ENCODE measurements around the gene MGAT5B. TPM values are rescaled to one million over a fixed set of nuclear protein-coding genes. Genes with fewer than 3 reads are reported as not detected.
"Not testable (repeated sequence)": the region's sequence is repeated elsewhere in the genome, so short reads cannot be mapped to it uniquely, and the experiment has no call there.

Gene MGAT5B
- polyA plus RNA-seq, 1 experiment: 0.58 TPM

DNA sequence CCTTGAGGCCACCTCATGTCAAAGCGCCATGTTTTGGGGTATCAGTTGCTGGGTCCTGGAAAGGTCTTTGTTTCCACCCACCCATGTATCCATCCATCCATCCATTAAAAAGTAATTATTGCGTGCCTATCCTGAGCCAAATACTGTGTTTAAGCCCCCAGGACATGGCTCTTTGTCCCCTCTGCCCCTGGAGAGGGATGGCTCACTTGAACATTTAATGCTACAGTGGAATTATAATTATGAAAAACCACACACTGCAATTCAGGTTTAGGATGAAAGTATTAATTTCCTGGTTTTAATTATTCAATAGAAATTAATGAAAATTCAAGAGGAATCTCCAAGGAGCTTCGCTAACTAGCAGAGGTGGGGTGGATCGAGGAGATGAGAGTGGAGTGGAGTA is 97.8 kb downstream of the MGAT5B start:
- peaks cover 38% of the 10 kb centered on the region for H3K27me3 ChIP-seq (ENCODE audit: control insufficient read depth, insufficient read depth, low read length)
- TF ChIP-seq, protein P1, sequence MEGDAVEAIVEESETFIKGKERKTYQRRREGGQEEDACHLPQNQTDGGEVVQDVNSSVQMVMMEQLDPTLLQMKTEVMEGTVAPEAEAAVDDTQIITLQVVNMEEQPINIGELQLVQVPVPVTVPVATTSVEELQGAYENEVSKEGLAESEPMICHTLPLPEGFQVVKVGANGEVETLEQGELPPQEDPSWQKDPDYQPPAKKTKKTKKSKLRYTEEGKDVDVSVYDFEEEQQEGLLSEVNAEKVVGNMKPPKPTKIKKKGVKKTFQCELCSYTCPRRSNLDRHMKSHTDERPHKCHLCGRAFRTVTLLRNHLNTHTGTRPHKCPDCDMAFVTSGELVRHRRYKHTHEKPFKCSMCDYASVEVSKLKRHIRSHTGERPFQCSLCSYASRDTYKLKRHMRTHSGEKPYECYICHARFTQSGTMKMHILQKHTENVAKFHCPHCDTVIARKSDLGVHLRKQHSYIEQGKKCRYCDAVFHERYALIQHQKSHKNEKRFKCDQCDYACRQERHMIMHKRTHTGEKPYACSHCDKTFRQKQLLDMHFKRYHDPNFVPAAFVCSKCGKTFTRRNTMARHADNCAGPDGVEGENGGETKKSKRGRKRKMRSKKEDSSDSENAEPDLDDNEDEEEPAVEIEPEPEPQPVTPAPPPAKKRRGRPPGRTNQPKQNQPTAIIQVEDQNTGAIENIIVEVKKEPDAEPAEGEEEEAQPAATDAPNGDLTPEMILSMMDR (IDR thresholded peaks at IDR 0.05; ENCODE audit: insufficient read depth, low read depth, low read length): no peak
- POLR2A ChIA-PET: no interaction called here
- no peak overlapping the region for H3K4me3 ChIP-seq (ENCODE audit: low read depth, low read length)
- DNase-seq (ENCODE audit: low read depth): no peak
- CTCF ChIA-PET: no interaction called here
- no peaks in the 10 kb centered on the region for H3K36me3 ChIP-seq (ENCODE audit: control insufficient read depth, insufficient read depth, low read length)

DNA sequence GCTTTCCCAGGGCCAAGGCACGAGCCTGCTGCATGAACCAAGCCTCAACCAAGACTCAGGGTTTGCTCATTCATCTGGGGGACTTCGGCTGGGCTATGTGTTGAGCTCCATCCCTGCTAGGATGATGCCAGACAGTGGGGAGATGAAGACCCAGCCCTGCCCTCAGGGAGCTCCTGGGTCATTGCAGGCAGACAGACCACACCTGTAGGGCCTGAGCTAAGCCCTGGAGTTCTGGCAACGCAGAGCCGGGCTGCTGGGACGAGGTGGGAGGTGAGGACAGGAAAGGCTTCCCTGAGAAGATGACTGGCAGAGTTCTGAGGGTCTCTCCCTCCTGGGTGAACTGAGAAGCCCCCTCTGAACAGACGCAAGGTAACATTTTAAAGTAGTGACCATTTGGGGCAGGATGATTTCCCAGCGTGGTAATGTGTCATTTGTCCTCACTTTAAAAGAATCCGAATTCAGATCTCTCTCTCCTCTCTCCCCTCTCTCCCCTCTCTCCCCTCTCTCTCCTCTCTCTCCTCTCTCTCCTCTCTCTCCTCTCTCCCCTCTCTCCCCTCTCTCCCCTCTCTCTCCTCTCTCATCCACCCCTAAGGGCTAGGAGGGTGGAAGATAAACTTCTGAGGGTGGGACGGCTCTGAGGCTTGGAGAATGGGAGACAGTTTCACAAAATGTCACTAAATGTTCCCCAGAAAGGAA is 98.4 kb downstream of the MGAT5B start:
- H3K27me3 ChIP-seq (ENCODE audit: control insufficient read depth, insufficient read depth, low read length): peaks cover 38% of the 10 kb centered on the region
- POLR2A ChIA-PET: no interaction called here
- CTCF ChIA-PET: interaction anchor here (1.2 kb wide), 1 partner anchor 90 kb away, joined by 3 read pairs; no protein-coding TSS in a partner anchor

DNA sequence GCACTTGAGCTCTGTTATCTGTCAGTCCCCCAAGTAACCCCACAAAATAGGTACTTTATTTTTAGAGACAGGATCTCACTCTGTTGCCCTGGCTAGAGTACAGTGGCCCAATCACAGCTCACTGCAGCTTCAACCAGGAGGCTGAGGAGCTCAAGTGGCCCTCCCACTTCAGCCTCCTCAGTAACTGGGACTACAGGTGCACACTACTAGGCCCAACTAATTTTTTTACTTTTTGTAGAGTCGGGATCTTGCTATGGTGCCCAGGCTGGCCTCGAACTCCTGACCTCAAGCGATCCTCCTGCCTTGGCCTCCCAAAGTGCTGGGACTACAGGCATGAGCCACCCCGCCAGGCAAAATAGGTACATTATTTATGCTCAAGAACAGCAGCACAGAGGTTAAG is 99.6 kb downstream of the MGAT5B start:
- DNase-seq (ENCODE audit: low read depth): no peak
- ChIA-PET POLR2A (no interaction called here), CTCF (no interaction called here)
- TF ChIP-seq, protein P1 (IDR thresholded peaks at IDR 0.05; ENCODE audit: insufficient read depth, low read depth, low read length): no peak
- H3K36me3 ChIP-seq (ENCODE audit: control insufficient read depth, insufficient read depth, low read length): no peaks in the 10 kb centered on the region
- H3K27me3 ChIP-seq (ENCODE audit: control insufficient read depth, insufficient read depth, low read length): peaks cover 41% of the 10 kb centered on the region
- H3K4me3 ChIP-seq (ENCODE audit: low read depth, low read length): no peak overlapping the region

More for the DNA sequence above, 98.4 kb downstream of the MGAT5B start:
- Histone ChIP-seq H3K4me3 (ENCODE audit: low read depth, low read length) (no peak overlapping the region), H3K36me3 (ENCODE audit: control insufficient read depth, insufficient read depth, low read length) (no peaks in the 10 kb centered on the region)
- TF ChIP-seq, protein P1 (IDR thresholded peaks at IDR 0.05; ENCODE audit: insufficient read depth, low read depth, low read length): no peak
- no peak for DNase-seq (ENCODE audit: low read depth)

DNA sequence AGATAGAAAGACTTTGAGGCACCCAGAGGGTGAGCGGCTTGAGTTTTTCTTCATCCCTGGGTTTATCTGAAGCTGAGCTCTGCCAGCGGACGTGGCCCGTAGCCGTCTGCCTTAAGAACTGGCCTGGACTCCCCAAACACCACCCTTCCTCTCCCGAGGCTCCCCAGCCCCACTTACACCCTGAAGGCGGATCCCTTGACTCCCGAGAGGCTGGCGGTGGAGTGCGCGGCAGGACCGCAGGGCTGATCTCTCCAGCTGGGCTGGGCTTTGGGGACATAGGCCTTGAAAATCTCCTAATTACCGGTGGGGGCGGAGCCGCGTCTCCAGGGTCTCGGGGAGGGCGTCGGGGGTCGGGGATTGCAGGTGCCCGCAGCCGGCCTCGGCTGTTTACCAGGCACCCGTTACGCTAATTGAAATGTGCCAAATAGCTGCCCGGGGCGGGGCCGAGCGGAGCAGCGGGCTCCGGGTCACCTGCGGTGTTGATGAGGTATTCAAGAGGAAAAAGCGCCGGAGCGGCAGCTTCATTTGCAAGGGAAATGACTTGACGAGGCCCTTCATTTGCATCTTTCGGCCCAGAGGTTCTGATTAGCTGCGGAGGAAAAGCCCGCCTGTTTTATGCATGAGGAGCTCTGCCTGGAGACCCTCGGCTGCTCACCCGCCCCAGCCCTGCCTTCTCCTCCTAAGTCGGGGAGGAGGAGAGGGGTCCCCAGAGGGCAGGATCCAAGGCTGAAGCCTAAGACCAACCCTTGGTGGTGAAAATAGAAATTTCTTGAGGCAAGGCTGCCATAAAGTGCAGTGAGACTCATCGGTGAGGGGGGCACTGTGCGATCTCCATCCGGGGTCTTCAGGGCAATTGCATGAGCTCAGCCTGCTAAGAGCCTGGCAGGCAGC is 100.7 kb downstream of the MGAT5B start:
- ChIA-PET POLR2A (no interaction called here), CTCF (interaction anchor here (1.1 kb wide), 1 partner anchor 54 kb away, joined by 3 read pairs; no protein-coding TSS in a partner anchor)
- Histone ChIP-seq H3K27me3 (ENCODE audit: control insufficient read depth, insufficient read depth, low read length) (peaks cover 41% of the 10 kb centered on the region), H3K4me3 (ENCODE audit: low read depth, low read length) (no peak overlapping the region), H3K36me3 (ENCODE audit: control insufficient read depth, insufficient read depth, low read length) (no peaks in the 10 kb centered on the region)
- TF ChIP-seq, protein P1 (IDR thresholded peaks at IDR 0.05; ENCODE audit: insufficient read depth, low read depth, low read length): no peak
- DNase-seq (ENCODE audit: low read depth): no peak

DNA sequence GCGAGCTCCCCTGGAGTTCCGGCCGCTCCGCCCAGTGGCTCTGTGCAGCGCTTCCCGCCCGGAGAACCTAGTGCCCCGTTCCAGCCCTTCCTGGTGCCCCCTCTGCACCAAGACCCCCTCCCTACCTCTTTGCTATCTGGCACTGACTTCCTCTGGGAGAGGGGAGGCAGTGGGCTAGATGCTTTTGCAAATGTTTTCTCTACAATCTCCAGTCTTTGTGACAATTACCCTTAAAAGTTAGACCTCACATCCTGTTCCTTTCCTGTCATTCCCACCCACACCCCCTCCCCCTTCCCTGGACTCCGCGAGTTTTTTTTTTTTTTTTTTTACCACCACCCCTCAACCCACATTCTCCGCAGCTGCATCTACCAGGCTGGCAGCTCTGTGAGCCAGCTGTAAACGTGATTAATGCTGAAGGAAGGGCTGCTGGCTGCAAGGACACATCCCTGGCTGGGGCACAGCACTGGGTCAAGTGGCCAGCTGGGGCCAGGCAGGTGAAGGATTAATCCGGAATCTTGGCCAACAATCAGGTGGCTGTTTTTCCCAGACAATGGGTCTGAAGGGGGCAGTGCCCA is 101.5 kb downstream of the MGAT5B start:
- ChIA-PET POLR2A (no interaction called here), CTCF (interaction anchor here (1.1 kb wide), 1 partner anchor 53 kb away, joined by 3 read pairs; no protein-coding TSS in a partner anchor)
- no peak overlapping the region for H3K4me3 ChIP-seq (ENCODE audit: low read depth, low read length)
- no peaks in the 10 kb centered on the region for H3K36me3 ChIP-seq (ENCODE audit: control insufficient read depth, insufficient read depth, low read length)
- no peak for DNase-seq (ENCODE audit: low read depth)
- TF ChIP-seq, protein P1 (IDR thresholded peaks at IDR 0.05; ENCODE audit: insufficient read depth, low read depth, low read length): no peak
- H3K27me3 ChIP-seq (ENCODE audit: control insufficient read depth, insufficient read depth, low read length): peaks cover 44% of the 10 kb centered on the region

DNA sequence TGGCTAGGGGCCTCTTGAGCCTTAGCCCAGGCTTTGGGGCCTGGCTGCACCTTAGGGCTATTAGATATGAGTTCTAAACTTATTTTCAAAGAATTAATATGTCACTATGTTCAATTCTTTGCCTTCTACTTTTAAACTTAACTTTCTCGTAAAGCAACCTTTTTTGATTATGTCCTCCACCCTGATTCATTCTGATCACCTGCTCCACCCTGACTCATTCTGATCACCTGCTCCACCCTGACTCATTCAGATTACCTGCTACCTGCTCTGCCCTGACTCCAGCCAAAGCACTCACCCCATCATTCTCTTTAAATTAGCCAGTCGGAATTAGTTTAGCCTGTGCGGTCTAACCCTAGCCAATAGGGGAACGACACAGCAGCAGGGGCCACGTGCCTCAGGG is 102.0 kb downstream of the MGAT5B start:
- POLR2A ChIA-PET; CTCF ChIA-PET; DNase-seq (ENCODE audit: low read depth); H3K36me3 ChIP-seq (ENCODE audit: control insufficient read depth, insufficient read depth, low read length); H3K4me3 ChIP-seq (ENCODE audit: low read depth, low read length): not testable (repeated sequence)
- H3K27me3 ChIP-seq (ENCODE audit: control insufficient read depth, insufficient read depth, low read length): peaks cover 44% of the 10 kb centered on the region
